K562 (cell line): Measurements from ENCODE around the gene CPED1. TPM values are rescaled to one million over a fixed set of nuclear protein-coding genes. Genes with fewer than 3 reads are reported as not detected.

Experiments used
- CUX1 ChIP-seq: fragments of 200-800 bp; sonication (Bioruptor generic); IDR thresholded peaks from 2 replicates; pipeline ENCODE4 v1.6.1; 2016; ENCODE audit warnings: missing genetic modification characterization, missing compliant biosample characterization
- FIP1L1 ChIP-seq: fragments of 200-400 bp; formaldehyde crosslinking; IDR thresholded peaks from 2 replicates; pipeline ENCODE4 v1.6.1; 2018; ENCODE audit warnings: mild to moderate bottlenecking, low read depth, low read length; ENCODE audit not compliant: poor library complexity, severe bottlenecking
- HNRNPL ChIP-seq: fragments of 200-400 bp; formaldehyde crosslinking; IDR thresholded peaks from 2 replicates; pipeline ENCODE4 v1.6.1; 2017; ENCODE audit warnings: low read depth, mild to moderate bottlenecking, low read length
- MAFF ChIP-seq: IDR thresholded peaks from 2 replicates; pipeline ENCODE4 v1.6.1; 2012; ENCODE audit warnings: low read length, improper control_type of control experiment
- MXD1 ChIP-seq: fragments of 250-450 bp; sonication (Bioruptor Pico); IDR thresholded peaks from 2 replicates; pipeline ENCODE4 v1.8.0; 2021; ENCODE audit warnings: borderline replicate concordance, mild to moderate bottlenecking, moderate library complexity; ENCODE audit not compliant: poor library complexity, severe bottlenecking
- PHB2 ChIP-seq: fragments of 450-650 bp; IDR thresholded peaks from 2 replicates; pipeline ENCODE4 v1.6.1; 2017; ENCODE audit warnings: low read depth
- RBM17 ChIP-seq: fragments of 200-400 bp; formaldehyde crosslinking; IDR thresholded peaks from 2 replicates; pipeline ENCODE4 v1.6.1; 2017; ENCODE audit warnings: low read depth, mild to moderate bottlenecking, low read length, borderline replicate concordance
- RBM34 ChIP-seq: fragments of 200-400 bp; formaldehyde crosslinking; IDR thresholded peaks from 2 replicates; pipeline ENCODE4 v1.6.1; 2018; ENCODE audit warnings: low read length, borderline replicate concordance; ENCODE audit not compliant: insufficient read depth
- TGIF2 ChIP-seq: sonication (generic); formaldehyde crosslinking; IDR thresholded peaks from 2 replicates; pipeline ENCODE4 v1.8.1; 2022; ENCODE audit warnings: mild to moderate bottlenecking, missing genetic modification reagents, moderate library complexity
- XRCC5 ChIP-seq: fragments of 200-400 bp; formaldehyde crosslinking; IDR thresholded peaks from 2 replicates; pipeline ENCODE4 v1.6.1; 2017; ENCODE audit warnings: low read depth, mild to moderate bottlenecking, low read length
- ZNF12 ChIP-seq: sonication (generic); formaldehyde crosslinking; IDR thresholded peaks from 2 replicates; pipeline ENCODE4 v1.4.0; 2020; ENCODE audit warnings: mild to moderate bottlenecking, missing genetic modification reagents
- ZNF217 ChIP-seq: sonication (generic); formaldehyde crosslinking; IDR thresholded peaks from 2 replicates; pipeline ENCODE4 v1.8.0; 2022; ENCODE audit warnings: mild to moderate bottlenecking, missing genetic modification reagents
- ZNF232 ChIP-seq: sonication (generic); formaldehyde crosslinking; IDR thresholded peaks from 2 replicates; pipeline ENCODE4 v1.8.0; 2022; ENCODE audit warnings: mild to moderate bottlenecking, missing genetic modification reagents
- ZNF583 ChIP-seq: fragments of 250-450 bp; sonication (Bioruptor Pico); IDR thresholded peaks from 2 replicates; pipeline ENCODE4 v1.4.0; 2020
- ZNF609 ChIP-seq: sonication (generic); formaldehyde crosslinking; IDR thresholded peaks from 2 replicates; pipeline ENCODE4 v1.8.1; 2023; ENCODE audit warnings: missing genetic modification reagents, mild to moderate bottlenecking, borderline replicate concordance
- ZNF766 ChIP-seq: fragments of 200-800 bp; sonication (Bioruptor generic); conservative IDR thresholded peaks from 2 replicates; pipeline ENCODE4 v1.6.1; 2016; ENCODE audit warnings: missing genetic modification characterization, missing compliant biosample characterization
- polyA plus RNA-seq, 8 experiments: library from polyadenylated mRNA; depleted of rRNA in 4 of 8; stranded (reverse) in 5 of 8; unstranded in 3 of 8; fragments of >200 nt; fragmentation: Nextera tagmentation in 2 of 8; fragmentation: Illumina TruSeq in 1 of 8; extraction: Ambion mirVana in 2 of 8; extraction: Trizol in 1 of 8; gene quantifications; 2 replicates each; pipeline versions ENCODE4 v1.2.1 to v1.2.3, GENCODE V29; 2011 to 2014; ENCODE audit warnings: inconsistent platforms in 1 of 8, missing spikeins in 1 of 8
- total RNA-seq, 7 experiments: library from RNA; depleted of rRNA in 6 of 7; stranded (reverse); fragments of >200 nt in 6 of 7; fragmentation: Illumina TruSeq in 2 of 7; extraction: Trizol in 2 of 7; gene quantifications; 2 replicates each; pipeline versions ENCODE4 v1.2.1 to v1.2.3, GENCODE V29; 2011 to 2021; ENCODE audit warnings: low replicate concordance in 1 of 7
- TF ChIP-seq, protein P1 (sequence below): IDR thresholded peaks from 2 replicates; pipeline ENCODE4 v1.6.1; 2011; ENCODE audit not compliant: insufficient read length; ENCODE audit errors: extremely low read depth

CPED1 gene
- total and polyA plus RNA-seq, 9 of the 15 experiments (the other 6 are each of a cell fraction or from before 2014, with no cell fraction given) = 195 to 393 (median 290) TPM

GRCh38 chr7:121041516-121042148 is 53.1 kb downstream of the CPED1 start (continued):
- TF ChIP-seq ZNF583 (CRISPR knock-in tag) (peak; percentile 39; the same call in 1 of the 2 replicates), ZNF217 (CRISPR knock-in tag) (no peak), ZNF232 (CRISPR knock-in tag) (no peak), RBM34 (no peak), TGIF2 (CRISPR knock-in tag) (no peak), HNRNPL (no peak), FIP1L1 (no peak), RBM17 (no peak), MXD1 (CRISPR knock-in tag) (no peak), PHB2 (no peak), ZNF12 (CRISPR knock-in tag) (no peak), ZNF609 (CRISPR knock-in tag) (no peak), MAFF (no peak; the same call in 1 of the 2 replicates), ZNF766 (peak; percentile 63; the same call in 1 of the 2 replicates), XRCC5 (no peak), CUX1 (CRISPR knock-in tag) (0 out of 2 replicates have a peak, but pooled peaks have one; percentile 31)
- TF ChIP-seq, protein P1, sequence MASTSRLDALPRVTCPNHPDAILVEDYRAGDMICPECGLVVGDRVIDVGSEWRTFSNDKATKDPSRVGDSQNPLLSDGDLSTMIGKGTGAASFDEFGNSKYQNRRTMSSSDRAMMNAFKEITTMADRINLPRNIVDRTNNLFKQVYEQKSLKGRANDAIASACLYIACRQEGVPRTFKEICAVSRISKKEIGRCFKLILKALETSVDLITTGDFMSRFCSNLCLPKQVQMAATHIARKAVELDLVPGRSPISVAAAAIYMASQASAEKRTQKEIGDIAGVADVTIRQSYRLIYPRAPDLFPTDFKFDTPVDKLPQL = no peak
